Endodermal cell (in vitro differentiated cells): ENCODE results near the gene CAMK4. TPM values are rescaled to one million over a fixed set of nuclear protein-coding genes. Genes with fewer than 3 reads are reported as not detected.

Experiments
- DNase-seq: peaks from one replicate; pipeline ENCODE4 v3.0.0-alpha.2; 2017
- H3K27ac ChIP-seq: 2 replicates; pipeline ENCODE4 v1.5.1; 2013; ENCODE audit warnings: mild to moderate bottlenecking, low read depth, low read length, moderate library complexity
- H3K27me3 ChIP-seq: 2 replicates; pipeline ENCODE4 v1.6.1; 2013; ENCODE audit warnings: mild to moderate bottlenecking, low read length, moderate library complexity; ENCODE audit not compliant: insufficient read depth, control insufficient read depth, poor library complexity, severe bottlenecking
- H3K36me3 ChIP-seq: 2 replicates; pipeline ENCODE4 v1.7.0; 2013; ENCODE audit warnings: mild to moderate bottlenecking, low read length, moderate library complexity; ENCODE audit not compliant: control insufficient read depth, insufficient read depth
- H3K4me1 ChIP-seq: one replicate; pipeline ENCODE4 v1.7.0; 2013; ENCODE audit warnings: low read length; ENCODE audit not compliant: control insufficient read depth, insufficient read depth
- H3K4me3 ChIP-seq: 2 replicates; pipeline ENCODE4 v1.5.1; 2013; ENCODE audit warnings: mild to moderate bottlenecking, low read length, moderate library complexity
- H3K9ac ChIP-seq: 2 replicates; pipeline ENCODE4 v1.6.1; 2013; ENCODE audit warnings: mild to moderate bottlenecking, low read length, moderate library complexity; ENCODE audit not compliant: poor library complexity, severe bottlenecking; ENCODE audit errors: extremely low read depth
- H3K9me3 ChIP-seq: 2 replicates; pipeline ENCODE4 v1.6.1; 2013; ENCODE audit warnings: mild to moderate bottlenecking, low read length, moderate library complexity; ENCODE audit not compliant: control insufficient read depth
- H3K27ac Mint-ChIP-seq: 2 replicates; pipeline ENCODE4 v1.8.0; 2020; ENCODE audit warnings: mixed read lengths
- H3K27me3 Mint-ChIP-seq: 2 replicates; pipeline ENCODE4 v1.8.0; 2021; ENCODE audit warnings: mild to moderate bottlenecking, mixed read lengths; ENCODE audit not compliant: insufficient read depth
- H3K36me3 Mint-ChIP-seq: 2 replicates; pipeline ENCODE4 v1.8.0; 2020; ENCODE audit warnings: low read depth, mixed read lengths
- H3K4me1 Mint-ChIP-seq: 2 replicates; pipeline ENCODE4 v1.8.0; 2020; ENCODE audit warnings: mixed read lengths
- H3K4me3 Mint-ChIP-seq: 2 replicates; pipeline ENCODE4 v1.8.0; 2020; ENCODE audit warnings: mild to moderate bottlenecking, moderate library complexity, mixed read lengths
- H3K9me3 Mint-ChIP-seq: 2 replicates; pipeline ENCODE4 v1.8.0; 2020; ENCODE audit warnings: mild to moderate bottlenecking, mixed read lengths
- CTCF ChIP-seq: fragments of 200-600 bp; sonication (generic); conservative IDR thresholded peaks from 2 replicates; pipeline ENCODE4 v1.5.0; 2021; ENCODE audit warnings: antibody characterized with exemption, mild to moderate bottlenecking
- WGBS, 2 experiments: methylation state at CpG; one replicate each; pipeline versions ENCODE4 v1.1.5 to v1.1.7; 2013; ENCODE audit warnings: missing lambda C conversion rate in 2 of 2, mixed read lengths in 1 of 2; ENCODE audit not compliant: insufficient coverage in 1 of 2, insufficient read length in 1 of 2; 5-methylcytosine and 5-hydroxymethylcytosine counted together
- total RNA-seq, 2 donors: library from RNA; stranded (reverse); fragmentation: NEBNext Ultra II Directional in 1 of 2; extraction: Animal tissue kit (Norgen Biotek cat#: 25700) in 1 of 2; gene quantifications; 2 replicates in 1 of 2; 3 replicates in 1 of 2; pipeline ENCODE4 v1.2.1, GENCODE V29; 2021

CAMK4 gene
- total RNA-seq, 2 donors from 2014 or later = 2.8 to 3.9 TPM

DNA sequence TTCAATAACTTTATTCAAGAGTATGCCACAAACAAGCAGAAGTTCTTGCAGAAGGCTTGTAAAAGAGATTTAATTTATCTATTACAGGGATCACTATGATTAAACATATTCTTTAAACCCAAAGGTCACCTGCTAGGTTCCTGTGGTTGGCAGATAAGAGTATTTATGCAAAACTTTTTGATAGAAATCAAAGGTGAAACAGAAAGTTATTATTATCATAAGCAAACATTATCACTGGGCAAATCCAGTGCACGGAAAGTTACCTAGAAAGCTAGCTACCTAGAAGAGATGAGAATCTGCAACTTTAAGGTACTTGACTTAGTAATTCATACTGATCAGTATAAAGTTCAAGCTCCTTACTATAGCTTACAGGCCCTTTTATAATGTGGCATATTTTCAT lies 284.9 kb downstream of the CAMK4 start:
- Histone ChIP-seq H3K4me1 (peaks cover 5% of the 10 kb centered on the region), H3K9ac (no peak overlapping the region), H3K27me3 (no peaks in the 10 kb centered on the region), H3K36me3 (peaks cover 12% of the 10 kb centered on the region), H3K9me3 (no peaks in the 10 kb centered on the region), H3K4me3 (peak overlapping the region; percentile 94), H3K27ac (no peak overlapping the region)
- no peak for TF ChIP-seq CTCF
- H3K36me3 Mint-ChIP-seq = peaks cover 11% of the 10 kb centered on the region
- no peaks in the 10 kb centered on the region for H3K27me3 Mint-ChIP-seq
- peaks cover 27% of the 10 kb centered on the region for H3K4me1 Mint-ChIP-seq
- no peaks in the 10 kb centered on the region for H3K9me3 Mint-ChIP-seq
- no peak overlapping the region for H3K27ac Mint-ChIP-seq
- H3K4me3 Mint-ChIP-seq = peak overlapping the region; percentile 15
- WGBS, 2 experiments = 86 to 100% methylated on average over 1 of the region's 1 CpG
- DNase-seq = no peak

- Histone ChIP-seq H3K4me3 (peak overlapping the region; percentile 94), H3K27me3 (no peaks in the 10 kb centered on the region), H3K27ac (peak overlapping the region; percentile 75), H3K36me3 (no peaks in the 10 kb centered on the region), H3K4me1 (peaks cover 5% of the 10 kb centered on the region), H3K9ac (peak overlapping the region; percentile 58), H3K9me3 (no peaks in the 10 kb centered on the region)
- Mint-ChIP-seq H3K36me3 (no peaks in the 10 kb centered on the region), H3K4me1 (peaks cover 28% of the 10 kb centered on the region), H3K9me3 (no peaks in the 10 kb centered on the region), H3K4me3 (peak overlapping the region; percentile 94), H3K27me3 (no peaks in the 10 kb centered on the region), H3K27ac (peak overlapping the region; percentile 95)
- WGBS, 2 experiments = 0 to 5% methylated on average over 2 of the region's 2 CpGs
- DNase-seq = no peak
- TF ChIP-seq CTCF = no peak
Observed at GRCh38 chr5:111511174-111511830, 287.1 kb downstream of the CAMK4 start.

- TF ChIP-seq CTCF = no peak
- H3K9me3 ChIP-seq = no peaks in the 10 kb centered on the region
- Mint-ChIP-seq H3K9me3 (no peaks in the 10 kb centered on the region), H3K4me3 (peak overlapping the region; percentile 94), H3K4me1 (peaks cover 28% of the 10 kb centered on the region), H3K27ac (peak overlapping the region; percentile 95), H3K36me3 (no peaks in the 10 kb centered on the region), H3K27me3 (no peaks in the 10 kb centered on the region)
- peak overlapping the region; percentile 75 for H3K27ac ChIP-seq
- no peaks in the 10 kb centered on the region for H3K27me3 ChIP-seq
- 0 to 1% methylated on average over 15 to 32 of the region's 32 CpGs for WGBS, 2 experiments
- H3K4me1 ChIP-seq = peaks cover 5% of the 10 kb centered on the region
- peak overlapping the region; percentile 58 for H3K9ac ChIP-seq
- H3K36me3 ChIP-seq = no peaks in the 10 kb centered on the region
- no peak for DNase-seq
- H3K4me3 ChIP-seq = peak overlapping the region; percentile 94
Observed at GRCh38 chr5:111511831-111512374, 287.7 kb downstream of the CAMK4 start.
